HG03045 (cell line): ENCODE data around the gene DLL4.
A peak's percentile ranks its signal among the peaks of the same experiment; 100 is the strongest.

Source experiments
- ATAC-seq: cut with Tn5 transposase; IDR thresholded peaks from one replicate; pipeline ENCODE4 v1.9.1; 2021; ENCODE audit warnings: mild to moderate bottlenecking, moderate library complexity; ENCODE audit not compliant: unreplicated experiment

DLL4 gene

DNA sequence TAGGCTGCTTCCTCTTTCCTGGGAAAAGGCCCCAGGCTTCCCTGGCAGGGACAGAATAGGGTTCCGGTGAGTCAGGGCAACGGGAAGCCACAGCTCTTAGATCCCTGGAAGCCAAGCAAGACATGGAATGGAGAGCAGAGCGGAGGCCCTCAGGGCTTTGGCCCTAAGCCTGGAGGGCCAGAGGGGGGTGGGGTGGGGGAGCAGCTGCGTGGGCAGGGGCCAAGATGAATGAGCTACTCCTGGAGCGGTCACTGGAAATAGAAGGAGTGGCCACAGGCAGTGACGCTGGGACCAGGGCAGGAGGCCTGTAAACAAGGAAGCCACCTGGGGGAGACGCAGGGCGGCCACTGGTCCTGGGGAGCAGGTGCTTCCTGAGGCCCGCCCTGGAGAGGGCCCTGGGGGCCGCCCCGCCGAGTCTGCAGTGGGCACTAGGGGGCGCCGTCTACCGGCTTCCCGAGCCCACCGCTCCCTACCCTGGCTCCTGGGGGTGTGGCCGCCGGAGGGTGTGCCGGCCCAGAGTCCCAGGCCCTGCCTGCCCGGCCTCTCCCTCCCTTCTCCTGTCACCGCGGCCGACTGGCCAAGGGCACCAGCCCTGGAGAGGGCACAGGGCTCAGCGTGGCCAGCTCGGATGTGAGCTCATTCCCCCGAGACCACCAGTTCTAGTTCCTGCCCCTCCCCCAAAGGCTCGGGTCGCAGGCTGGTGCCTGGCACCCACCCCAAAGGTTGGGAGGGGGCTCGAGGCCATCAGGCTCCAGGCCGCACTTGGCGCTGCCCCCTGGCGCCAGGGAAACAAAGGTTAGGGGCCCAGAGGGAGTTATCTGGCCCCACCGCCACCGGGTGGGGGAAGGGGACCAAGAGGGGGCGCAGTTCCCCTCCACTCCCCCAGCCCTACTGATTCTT lies 22.8 kb upstream of the DLL4 start:
- ATAC-seq: peak; percentile 65

DNA sequence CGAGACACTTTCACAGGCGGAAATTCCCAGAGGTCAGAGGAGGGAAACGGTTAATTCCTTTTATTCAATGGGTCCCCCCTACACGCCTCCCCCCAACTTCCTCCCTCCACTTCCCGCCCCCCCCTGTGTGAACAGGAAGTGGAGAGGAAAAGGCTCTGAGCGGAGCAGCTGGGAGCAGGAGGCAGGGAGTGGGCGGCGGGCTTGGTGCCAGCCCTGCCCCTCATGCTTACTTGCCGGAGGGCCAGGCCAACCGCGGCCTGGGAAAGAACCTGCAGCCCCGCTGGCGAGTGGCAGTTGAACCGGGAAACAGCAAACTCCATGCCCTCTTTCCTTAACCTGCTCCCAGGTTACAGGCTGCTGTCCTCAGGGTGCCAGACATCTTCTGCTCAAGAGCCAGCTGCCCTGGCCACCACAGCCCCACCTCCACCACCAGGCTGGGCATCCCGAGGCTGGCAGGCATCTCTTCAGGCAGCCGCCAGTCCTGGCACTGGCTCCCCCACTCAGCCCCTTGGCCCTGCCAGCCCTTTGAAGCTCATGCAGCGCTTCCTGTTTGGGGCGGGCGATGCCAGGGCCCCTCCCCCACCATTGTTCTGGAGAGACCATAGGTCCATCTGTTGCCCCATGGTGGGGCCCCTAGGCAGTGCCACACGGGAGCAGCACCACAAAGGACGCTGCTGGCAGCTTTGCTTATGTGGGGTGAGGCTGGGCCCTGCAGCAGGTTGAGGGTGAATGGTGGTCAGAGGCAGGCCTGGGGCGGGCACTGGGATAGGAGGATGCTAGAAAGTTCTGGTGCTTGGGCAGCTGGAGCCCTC lies 21.9 kb upstream of the DLL4 start:
- peak; percentile 16 for ATAC-seq

DNA sequence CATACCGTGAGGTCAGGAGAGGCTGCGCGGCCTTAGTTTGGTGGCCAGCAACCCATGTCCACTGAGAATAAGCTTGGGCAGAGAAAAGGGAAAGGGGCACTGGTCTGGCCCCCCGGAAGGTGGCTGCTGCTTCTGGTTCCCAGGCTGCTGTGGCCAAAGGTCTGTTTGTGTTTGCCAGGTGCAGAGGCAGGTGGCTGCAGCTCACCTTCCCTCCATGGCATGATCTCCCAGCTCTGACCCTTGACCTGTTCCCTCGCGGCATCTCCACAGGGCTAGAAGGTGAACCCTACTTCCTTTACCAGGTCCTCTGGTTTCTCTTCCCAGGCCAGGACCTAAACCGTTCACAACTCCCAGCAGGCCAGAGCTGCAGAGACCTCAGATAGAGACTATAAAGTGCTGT lies 21.0 kb upstream of the DLL4 start:
- no peak for ATAC-seq

DNA sequence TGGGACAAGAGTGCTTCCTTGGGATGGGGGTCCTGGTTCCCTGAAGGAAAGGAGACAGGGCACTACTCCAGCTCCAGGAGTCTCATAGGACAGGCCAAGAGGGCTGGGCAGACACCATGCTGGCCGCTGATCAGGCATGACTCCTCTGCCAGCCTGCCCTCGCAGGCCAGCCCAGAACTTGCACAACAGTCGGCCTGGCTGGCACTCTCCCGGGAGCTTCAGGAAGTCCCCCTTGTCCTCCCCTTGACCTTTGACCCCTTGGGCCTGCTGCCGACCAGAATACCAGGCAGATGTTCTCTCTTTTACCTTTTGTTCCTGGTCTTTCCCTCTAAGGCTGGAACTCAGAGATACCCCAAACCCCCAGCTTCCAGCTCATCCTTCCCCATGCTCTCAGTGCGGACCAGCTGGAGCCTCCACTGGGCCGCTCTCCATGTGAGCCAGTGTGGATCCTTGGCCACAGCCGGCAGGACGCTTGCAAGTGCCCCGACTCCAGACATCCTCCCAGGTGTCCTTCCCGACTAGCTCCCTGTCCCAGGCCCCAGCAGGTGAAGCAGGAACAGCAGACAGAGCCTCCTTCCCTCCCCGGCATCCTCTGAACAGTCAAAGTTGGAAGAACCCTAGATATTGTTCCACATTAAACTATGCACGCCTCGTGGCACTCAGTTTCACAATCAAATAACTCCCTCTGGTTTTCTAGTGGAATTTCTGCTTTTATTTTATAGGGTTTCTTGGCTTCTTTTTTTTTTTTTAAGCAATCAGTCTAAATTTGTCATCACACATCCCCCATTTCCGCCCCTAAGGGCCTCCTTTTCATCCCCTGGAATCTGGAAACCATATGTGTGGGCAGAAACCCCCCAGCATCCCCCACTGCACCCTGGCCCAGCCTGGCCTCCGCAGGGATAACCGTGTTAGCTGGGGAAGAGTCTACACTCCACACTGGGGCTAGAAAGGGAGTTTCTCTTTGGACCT lies 19.2 kb upstream of the DLL4 start:
- no peak for ATAC-seq

DNA sequence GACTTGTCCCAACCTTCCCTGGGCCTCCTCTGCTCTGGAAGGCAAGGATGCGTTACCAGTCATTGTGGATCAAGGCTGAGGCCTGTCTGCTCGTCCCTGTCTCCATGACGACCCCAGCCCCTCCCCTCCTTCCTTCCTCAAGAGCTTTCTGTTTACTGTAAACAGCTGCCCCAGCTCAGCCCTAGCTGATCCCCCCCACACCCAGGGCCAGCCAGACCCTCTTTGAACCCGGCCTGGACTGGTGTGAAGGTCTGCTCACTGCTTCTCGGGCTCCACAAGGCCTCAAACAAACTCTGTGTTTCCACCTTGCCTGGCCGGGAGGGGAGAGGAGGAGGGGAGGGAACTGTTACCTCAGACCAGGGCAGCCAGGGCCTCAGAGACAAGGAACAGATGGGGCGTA lies 18.0 kb upstream of the DLL4 start:
- ATAC-seq: no peak

DNA sequence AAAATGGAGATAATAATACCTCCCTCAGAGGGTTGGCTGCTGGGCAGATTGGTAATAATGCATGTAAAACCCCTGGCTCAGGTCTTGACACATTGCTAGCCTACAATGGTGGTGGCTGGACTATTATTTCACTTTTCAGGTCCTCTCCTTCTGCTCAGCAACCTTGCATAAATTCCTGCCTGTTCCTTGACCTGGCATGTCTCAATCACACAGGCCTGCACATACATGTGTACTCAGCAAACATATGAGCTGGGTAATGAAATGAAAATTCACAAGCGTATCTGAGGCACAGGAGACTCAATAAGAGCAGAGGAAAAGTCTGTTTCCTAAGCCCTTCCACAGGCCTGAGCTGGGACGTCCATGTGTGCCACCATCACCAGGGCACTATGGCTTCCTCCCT lies 17.4 kb upstream of the DLL4 start:
- ATAC-seq: no peak

DNA sequence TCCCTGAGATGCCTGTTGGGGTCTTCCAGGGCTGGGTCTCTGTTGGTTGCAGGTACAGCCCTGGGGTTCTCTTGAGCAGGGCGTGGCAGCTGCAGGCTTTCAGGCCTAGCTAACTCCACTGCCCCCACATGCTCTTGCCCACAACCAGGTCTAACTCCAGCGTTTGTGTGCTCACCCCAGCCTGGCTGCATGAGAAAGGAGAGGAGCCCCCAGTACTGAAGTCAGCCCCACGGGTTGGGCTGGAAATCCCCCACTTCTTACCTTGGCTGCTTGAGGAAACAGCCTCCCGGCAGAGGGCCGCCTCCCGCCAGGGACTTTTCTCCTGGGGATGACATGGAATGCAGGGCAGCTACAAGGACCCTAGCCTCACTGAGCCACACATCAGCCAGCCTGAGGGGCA lies 16.7 kb upstream of the DLL4 start:
- no peak for ATAC-seq

DNA sequence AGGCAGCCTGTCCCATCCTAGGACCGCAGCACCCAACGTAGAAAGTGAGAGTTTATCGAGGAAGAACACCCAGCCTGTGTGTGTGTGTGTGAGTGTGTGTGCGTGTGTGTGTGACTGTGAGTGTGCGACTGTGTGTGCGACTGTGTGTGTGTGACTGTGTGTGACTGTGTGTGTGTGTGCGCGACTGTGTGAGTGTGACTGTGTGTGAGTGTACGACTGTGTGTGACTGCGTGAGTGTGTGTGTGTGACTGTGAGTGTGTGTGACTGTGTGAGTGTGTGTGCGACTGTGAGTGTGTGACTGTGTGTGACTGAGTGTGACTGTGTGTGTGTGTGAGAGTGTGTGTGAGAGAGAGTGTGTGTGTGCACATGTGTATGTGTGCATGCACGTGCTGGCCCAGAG lies 15.1 kb upstream of the DLL4 start:
- ATAC-seq: no peak

DNA sequence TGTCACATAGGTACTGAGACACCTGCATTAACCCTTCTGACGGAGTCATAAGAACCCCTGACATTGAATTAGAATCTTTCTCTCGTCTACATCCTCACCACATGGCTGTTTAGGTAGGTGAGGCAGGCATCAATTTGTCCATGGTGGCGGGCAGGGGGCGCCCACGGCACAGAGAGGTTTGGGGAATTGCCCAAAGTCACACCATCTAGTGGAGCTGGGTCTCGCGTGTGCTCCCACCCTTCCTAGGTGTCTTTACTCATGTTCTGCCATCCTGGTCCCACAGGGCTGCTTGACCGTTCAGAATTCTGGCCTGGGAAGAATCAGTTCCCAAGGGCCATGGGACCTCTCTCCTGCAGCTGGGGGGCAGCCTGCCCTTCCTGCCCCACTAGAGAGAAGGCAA lies 14.7 kb upstream of the DLL4 start:
- ATAC-seq: no peak

DNA sequence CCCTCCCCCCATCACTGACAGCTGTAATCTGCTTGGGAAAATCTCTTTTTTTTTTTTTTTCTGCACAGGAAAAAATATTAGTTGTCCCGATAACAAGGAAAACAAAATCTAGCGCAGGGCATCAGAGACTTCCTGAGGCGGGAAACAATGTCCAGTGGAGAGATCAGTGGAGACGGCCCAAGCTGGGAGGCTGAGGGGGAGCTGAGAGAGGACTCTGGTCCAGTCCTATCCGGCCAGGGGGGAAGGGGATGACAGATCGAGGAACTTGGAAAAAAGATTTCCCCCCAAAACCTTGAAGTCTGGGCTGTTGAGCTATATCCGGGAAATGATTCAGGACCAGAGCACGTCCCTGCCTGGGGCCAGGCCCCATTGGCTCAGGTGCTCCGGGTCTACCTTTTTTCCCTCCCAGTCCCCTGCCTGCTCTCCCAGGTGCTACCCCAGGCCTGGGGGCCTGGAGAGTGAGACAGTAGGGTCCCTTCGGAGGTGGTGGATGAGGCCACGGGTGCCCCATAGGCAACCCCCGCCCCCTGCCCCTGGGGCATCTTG lies 14.0 kb upstream of the DLL4 start:
- no peak for ATAC-seq

DNA sequence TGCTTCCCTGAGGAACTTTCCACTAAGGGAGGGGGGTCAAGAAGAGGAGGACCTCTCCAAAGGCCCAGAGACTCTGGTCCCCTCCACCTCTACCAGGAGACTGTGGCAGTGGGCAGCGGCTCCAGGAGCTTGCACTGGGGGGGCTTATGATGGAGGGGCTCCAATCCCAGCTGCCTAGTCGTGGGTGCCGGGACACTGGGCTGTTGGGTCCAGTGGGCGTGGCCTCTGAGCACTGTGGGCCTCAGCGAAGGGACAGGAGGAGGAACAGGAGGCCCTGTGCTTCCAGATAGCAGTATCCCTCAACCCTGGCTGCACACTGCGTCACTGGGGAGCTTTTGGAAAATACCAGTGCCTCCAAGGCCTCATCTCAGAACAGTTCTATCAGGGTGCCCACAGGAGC lies 13.5 kb upstream of the DLL4 start:
- no peak for ATAC-seq

DNA sequence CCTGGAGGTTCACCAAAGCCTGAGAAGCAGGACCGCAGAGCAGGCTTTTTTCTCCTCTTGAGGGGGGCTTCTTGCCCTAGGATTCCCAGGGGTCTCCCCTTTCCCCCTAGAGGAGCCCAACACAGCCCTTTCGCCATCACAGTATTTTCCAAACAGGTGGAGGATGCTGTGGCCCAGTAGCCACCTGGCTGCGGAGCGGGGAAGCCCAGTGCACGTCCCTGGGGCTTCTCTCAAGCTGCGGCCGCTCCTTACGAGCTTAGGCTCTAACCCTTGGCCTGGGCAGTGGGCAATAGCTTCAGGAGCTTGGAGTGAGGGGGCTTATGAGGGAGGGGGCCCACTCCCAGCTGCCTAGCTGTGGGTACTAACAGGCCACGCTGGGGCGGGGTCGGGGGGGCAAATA lies 11.6 kb upstream of the DLL4 start:
- ATAC-seq: no peak

DNA sequence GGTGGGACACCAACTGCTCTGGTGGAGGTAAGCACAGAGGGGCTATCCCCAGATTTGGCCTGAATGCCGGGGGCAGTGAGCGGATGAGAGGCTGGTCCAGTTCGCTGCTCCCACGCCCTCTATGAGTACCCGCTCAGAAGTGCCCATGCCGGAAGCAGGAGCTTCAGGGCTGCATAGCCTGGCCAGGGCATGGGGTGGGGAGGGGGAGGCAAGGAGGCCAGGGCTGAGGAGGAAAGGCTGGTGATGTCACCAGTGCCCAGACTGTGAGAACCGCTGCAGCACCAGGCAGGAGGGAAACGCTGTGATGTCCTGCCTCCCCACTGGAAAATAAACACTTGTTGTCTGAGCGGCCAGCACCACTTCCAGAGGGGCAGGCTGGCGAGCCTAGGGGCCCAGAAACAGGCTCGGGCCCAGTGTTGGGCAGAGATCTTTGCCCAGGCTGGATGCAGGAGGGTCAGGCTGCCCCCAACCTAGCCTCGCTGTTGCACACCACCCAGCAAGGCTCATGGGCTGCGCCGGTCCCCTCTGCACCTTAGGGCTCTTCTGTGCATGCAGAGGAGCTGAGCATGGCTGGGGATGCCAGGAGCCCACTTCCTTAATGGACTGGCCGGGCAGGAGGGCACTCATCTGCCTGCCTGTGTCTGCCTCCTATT lies 10.9 kb upstream of the DLL4 start:
- ATAC-seq: no peak

DNA sequence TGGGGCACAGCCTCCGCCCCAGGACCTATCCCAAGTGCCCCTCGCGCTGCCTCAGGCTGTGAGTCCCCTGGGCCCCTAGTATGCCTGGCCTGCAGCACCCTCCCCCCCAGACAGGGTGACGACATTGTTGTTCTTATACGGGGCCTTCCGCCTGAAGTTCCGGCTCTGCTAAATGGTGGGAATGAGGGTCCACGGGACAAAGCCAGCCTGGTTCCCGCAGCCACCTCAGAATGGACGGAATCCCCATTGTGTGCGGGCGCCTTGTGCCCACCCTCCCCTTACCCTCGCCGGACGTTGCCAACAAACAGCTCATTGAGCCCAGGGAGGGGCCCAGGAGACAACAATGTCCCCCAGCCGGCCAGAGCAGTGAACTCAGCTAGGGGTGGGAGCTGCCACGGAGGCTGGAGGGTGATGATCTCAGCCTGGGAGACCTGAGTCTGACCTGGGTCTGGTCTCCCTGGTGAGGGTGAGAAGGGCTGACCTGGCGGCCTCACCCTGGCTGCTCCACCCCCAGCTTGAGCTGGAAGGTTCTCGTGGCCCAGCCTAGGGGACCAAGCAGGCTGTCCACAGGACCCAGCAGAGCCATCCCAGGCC lies 10.2 kb upstream of the DLL4 start:
- ATAC-seq: no peak

DNA sequence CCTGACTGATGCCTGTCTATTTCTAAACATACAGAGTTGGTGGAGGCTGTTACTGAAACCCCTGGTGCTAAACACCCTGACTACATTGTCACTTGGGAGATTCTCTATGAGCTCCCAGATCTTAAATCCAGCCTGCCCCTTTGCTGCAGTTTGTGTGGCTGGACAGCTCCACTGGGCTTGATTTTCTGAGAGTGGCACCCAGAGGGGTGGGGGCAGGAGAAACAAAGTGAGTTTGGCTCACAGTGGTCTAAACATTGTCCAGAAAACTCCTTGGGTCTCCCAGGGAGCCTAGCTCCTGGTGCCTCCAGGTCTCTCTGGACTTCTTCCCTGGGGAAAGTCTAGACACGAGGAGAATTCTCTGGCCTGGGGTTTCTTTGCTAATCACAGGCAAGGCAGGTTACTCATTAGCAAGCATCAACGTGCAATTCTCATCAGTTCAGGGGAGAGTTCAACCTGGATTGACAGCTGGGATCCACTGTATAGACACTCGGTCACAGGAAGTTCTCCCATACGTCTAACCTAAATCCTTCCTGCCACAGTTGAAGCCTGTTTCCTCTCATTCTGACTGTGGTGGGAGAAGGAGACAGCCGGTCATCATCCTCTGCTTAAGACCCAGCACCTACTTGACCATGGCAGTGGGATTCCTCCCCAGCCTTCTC lies 7.1 kb upstream of the DLL4 start:
- no peak for ATAC-seq

DNA sequence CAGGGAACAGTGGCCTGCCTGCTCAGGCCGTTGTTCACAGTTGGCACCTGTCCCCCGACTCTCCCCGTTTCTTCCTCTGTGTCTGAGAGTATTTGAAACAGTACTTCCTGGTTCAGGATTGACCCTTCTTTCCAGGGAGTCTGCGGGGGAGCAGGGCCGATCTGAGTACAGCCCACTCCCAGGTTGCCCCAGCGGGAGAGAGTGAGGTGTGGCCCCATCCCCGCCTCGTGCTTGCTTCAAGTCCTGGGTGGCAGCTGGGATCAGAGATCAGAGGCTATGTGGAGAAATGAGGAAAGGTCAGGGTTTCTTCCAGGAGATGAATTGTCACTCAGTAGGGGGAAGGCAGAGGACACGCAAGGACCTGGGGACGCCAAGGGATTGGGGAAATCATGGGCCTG lies 6.5 kb upstream of the DLL4 start:
- no peak for ATAC-seq

DNA sequence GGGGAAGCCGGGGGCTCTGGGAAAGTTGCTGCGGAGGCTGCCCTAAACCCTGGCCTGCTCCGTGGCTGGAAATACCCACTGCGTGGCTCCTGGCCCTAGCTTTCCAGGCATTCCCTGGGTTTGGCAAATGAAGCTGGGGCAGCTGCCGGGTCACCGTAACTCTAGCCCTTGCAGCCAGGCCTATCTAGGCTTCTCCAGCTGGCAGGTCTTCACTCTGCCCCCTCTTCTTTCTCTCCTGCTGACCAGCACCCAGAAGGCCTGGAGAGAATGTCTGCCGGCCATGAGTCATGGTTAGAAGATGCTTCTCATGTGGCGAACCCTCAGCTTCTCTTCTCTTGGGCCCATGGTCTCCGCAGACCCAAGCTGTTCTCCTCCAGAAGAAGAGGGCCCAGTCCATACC lies 5.6 kb upstream of the DLL4 start:
- no peak for ATAC-seq

DNA sequence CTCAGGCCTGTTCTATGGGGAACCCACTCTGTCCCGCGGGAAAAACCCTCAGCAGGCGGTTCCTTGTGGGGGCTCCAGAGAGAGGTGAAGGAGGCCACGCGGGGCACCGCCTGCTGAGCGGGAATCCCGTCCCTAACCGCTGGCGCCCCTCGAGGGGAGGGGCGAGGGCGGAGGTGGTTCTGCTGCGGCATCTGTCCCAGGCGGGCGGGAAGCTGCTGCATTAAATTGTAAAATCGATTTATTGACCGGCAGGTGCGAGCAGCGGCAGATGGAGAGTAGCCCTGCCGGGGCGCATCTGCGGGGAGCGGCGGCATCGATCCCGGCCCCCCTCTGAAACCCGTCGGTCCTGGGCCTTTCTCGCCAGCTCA lies 3.7 kb upstream of the DLL4 start:
- no peak for ATAC-seq

DNA sequence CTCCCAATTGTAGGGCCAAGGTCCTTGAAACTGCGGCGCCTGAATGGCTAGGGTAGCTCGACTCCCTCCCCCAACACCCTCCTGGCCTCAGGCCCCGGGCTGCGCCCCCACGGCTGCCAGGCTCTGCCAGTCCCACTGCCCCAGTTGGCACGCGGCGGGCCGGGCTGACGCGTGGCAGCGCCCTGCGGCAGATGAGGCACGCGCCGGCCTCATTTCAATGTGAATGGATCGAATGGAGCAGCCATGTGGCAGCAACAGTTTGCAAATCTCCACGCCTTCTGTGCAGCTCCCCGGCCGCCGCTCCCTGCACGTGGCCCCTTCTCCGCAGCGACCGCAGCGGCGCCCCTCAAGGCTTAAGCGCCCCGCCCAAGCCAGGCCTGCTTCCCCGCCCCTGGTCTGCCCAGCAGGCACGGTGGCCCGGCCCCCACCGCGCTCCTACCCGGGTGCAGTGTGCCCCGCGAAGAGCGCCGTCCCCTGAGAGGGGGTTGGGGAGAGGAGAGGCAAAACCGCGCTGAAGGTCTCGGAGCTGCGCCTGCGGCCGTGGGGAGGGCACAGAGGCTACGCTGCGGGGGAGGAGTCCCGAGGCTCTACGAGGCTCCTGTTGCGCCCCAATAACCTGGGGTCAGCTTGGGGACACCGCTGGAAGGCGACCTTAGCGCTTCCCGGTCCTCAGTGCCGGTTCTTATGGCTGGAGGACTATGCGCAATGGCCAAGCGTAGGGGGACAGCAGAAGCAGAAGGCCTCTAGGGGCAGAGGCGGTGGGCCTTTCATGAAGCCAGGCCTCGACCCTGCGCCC lies 3.1 kb upstream of the DLL4 start:
- no peak for ATAC-seq
